HG02840 (cell line): ENCODE measurements around the gene RCAN2.

Experiments used
- ATAC-seq: cut with Tn5 transposase; IDR thresholded peaks from one replicate; pipeline ENCODE4 v1.9.1; 2021; ENCODE audit warnings: mild to moderate bottlenecking, moderate library complexity, moderate number of reproducible peaks; ENCODE audit not compliant: unreplicated experiment, low FRiP score

RCAN2 gene

DNA sequence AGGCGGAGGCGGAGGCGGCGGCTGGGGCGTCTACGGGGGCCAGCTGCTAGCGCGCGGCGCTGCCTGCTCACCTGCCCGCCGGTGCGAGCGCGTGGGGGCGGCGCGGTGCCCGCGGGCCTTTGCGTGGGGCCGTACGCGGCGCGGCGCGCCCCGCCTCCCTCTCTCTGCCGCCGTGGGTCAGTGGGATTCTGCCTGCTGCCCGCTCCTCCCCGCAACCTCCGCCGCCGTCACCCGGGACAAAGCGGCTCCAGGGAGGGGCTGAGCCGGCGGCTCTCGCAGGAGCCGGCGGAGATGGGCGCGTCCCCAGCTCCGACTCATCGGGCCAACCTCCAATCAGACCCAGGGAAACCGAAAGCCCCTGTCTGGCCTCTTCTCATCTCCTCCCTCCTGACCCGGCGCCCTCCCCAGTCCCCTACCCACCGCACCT lies at the start of gene RCAN2:
Gene RCAN2 (minus strand): TSS at position 249 of the 427 bp plus-strand sequence.
- no peak for ATAC-seq

DNA sequence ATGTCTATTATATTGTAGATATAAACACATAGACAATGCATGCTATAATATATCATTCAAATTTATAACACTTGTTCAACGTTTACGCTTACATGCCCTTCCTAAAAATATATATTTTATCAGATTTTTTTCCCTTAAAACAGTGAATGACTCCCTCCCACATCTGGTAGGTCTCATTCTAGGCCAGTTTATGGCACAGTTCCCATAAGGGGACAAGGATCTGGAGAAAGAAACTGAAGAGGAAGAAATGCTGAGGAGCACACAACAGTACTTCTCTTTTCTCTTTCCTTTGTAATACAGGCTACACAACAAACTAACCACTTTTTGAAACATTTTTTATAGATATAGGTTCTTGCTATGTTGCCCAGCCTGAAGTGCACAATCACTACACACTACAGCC lies 48.6 kb upstream of the RCAN2 start:
- no peak for ATAC-seq

DNA sequence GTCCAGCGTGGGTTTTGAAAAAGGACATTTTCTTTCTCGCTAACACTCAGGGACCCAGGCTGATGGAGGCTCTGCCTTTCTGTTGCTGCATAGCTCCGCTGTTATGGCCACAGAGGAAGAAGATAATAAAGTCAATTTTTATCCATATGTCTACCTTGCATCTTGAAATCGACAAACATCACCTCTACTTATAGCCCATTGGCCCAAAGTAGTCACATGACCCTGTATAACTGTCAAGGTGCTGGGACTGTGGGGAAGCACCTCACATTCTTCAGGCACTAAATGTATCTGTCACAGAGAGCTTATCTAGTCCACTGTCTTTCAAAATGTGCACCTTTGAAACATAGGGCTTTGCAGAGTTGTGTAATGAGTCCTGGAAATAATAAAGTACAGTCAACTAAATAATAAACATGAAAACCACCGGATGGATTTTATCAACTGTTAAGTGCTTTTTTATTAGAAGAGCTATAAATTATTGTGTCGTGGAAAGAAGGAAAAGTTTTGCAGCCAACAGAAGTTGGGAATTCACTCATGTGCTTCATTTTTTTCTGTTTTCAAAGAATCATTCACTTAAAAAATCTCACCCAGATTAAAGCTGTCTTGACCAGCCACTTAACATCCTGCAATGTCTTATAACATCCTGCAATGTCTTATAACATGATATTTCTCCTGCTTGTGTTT lies 47.7 kb upstream of the RCAN2 start:
- no peak for ATAC-seq

GRCh38 chr6:46530896-46531295 lies 39.6 kb upstream of the RCAN2 start:
- ATAC-seq = no peak

DNA sequence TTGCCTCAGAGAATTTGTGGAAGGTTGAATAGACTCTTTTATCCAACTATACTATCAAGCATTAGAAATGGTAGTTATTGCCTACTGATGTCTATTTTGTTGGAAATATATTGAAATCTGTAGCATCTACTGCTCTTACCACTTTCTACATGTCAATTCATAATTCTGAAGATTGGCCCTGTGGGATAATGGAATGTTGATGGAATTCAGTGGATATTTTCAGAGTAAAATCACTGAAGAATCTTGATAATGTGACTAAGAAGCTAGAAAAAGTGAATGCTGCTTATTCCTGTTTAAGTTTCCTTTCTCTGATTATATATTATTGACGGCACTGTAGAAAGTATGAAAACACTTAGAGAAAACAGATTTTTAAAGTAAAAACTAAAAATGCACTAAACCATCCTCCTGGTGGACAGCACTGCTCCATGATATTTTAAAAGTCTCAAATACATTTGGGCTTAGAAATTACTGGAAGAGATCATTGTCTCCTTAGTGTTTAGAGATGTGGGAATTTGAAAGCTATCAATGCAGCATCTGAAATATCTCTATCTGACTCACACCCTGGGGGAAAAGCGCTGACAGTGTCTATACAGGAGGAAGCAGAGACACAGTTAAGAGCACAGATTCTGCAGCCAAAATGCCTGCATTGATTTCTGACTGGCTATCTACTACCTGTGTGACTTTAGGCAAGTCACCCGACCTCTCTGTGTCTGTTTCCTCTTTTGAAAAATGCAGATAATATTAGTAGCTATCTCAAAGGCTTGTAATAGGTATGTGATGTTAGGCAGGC lies 37.9 kb upstream of the RCAN2 start:
- ATAC-seq = no peak

DNA sequence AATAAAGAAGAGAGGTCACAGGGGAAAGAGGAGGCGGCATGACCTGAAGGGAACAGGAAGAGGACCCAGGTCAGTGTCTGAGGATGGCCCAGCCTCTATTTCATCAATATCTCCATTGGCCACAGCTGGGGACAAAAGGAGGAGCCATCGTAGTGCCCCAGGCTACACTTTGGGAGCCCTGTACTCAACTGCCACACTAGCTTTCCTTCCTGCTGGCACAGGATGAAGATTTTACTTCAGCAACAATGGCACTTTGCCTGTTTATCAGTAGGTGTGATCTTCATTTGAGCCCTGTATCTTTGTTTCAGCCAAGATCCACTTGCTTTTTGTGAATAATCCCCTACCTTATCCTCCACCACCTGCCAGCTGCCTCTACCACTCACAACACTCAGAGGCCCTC lies 35.4 kb upstream of the RCAN2 start:
- no peak for ATAC-seq

- no peak for ATAC-seq
Observed at GRCh38 chr6:46525583-46525982, 34.3 kb upstream of the RCAN2 start.

GRCh38 chr6:46521464-46521971 lies 30.3 kb upstream of the RCAN2 start:
- no peak for ATAC-seq

GRCh38 chr6:46517202-46517601 lies 26.0 kb upstream of the RCAN2 start:
- no peak for ATAC-seq

DNA sequence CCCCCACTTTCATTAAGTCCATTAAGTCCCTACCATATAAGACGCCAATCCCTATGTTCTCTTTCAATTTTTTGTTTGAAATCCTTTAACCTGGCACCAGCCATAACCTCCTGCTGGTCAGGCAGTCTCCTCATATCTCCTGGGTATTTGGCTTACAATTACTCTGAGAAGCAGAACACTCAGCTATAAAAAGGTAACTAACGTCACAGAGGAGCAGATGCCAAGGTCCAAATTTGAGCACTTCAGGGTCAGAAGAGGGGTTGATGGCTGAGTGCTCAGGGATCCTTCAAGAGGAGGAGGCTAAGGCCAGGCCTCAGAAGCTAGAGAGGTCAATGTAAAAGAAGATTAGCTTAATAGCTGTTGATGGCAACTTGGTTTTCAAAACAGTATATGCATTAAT lies 22.3 kb upstream of the RCAN2 start:
- no peak for ATAC-seq

GRCh38 chr6:46511320-46511719 lies 20.1 kb upstream of the RCAN2 start:
- ATAC-seq = no peak

DNA sequence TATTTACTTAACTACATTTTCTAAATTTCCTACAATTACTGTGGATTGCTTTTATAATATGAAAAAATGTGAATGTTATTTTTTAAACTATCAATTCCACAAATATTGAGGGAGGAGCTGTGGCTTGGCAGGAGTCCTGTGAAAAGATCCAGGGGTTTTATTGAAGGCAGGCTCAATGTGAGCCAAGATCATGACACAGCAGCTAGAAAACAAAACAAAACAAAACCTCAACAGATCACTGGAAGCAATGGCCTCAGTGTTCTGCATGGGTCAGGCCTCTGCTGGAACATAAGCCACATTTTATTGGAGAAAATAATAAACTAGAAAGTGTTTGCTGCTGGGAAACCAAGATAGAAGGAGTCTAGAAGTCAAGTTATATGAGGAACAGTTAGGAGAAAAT lies 19.4 kb upstream of the RCAN2 start:
- no peak for ATAC-seq

DNA sequence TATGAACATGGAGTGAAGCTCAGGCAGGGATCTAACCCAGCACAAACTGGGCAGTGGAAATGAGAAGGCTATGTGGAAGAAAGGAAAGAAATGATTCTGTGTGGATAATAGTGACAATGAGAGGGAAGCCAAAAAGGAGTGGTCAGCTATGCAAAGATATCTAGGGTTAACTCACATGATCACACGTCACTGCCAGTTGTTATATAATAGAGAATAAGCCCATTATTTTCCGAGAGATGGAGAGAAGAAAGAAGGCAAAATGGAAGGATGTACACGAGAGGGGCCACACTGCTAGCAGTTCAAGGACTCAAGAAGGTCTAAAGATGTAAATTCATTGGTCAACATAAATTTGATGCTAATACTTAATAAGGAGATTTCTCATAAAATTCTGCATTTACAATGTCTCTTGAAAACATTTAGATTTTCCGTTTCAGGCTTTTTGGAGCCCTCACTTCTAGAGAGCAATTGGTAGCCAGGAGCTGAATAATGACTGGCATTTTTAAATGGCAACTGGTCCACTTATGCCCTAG lies 18.8 kb upstream of the RCAN2 start:
- no peak for ATAC-seq

DNA sequence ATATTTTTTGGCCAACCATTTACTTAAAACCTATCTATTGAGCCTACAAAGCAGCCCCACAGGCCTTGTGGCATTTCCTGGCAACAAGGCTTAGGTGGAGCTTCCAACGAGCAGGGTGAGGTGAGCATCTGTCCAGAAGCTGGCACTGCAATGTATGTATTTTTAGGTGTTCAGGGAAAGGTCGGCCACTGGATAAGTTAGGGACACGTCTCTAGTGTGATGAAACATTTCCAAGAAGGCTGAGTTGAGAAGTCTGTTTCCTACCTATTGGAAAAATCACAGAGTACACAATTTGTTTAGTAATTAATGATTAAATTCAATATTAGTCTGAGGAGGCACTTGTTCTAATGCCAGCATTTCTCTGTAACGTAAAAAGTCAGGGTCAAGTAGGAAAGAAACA lies 17.8 kb upstream of the RCAN2 start:
- ATAC-seq = no peak

GRCh38 chr6:46507426-46507825 lies 16.2 kb upstream of the RCAN2 start:
- no peak for ATAC-seq

DNA sequence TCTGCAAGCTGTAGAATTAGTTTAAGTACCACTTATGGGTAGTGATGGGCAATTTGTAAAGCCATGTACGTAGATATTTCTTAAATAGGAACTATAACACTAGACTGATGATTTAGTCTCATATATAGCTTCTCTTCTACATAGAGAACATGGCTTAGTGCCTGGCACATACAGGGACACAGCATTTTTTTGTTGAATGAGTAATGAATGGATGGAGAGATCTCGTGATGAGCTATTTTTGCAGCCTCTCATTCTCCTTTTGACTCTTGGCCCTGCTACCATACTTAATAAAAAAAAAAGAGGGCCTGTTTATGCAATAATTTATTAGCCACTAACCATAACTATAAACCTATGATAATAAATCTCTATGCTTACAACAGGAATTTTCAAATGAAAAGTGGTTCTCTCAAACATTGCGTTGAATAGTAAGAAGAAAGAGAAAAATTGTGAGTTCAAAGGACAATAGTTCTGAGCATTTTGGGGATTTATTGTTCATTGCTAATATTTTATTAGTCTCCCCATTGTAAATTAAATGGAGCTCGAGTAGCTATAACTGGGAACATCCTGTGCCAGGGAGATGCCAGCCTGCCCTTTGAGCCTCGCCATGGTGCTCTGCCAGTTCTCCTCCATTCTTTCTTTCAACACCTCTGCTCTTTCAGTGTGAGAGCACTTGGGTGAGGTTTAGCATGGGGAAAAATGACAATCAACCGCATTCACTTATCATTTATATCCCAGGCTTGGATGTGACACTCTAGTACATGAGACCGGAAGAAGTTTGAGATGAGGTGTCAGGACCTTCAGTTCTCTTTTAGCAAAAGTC lies 14.7 kb upstream of the RCAN2 start:
- ATAC-seq = no peak

DNA sequence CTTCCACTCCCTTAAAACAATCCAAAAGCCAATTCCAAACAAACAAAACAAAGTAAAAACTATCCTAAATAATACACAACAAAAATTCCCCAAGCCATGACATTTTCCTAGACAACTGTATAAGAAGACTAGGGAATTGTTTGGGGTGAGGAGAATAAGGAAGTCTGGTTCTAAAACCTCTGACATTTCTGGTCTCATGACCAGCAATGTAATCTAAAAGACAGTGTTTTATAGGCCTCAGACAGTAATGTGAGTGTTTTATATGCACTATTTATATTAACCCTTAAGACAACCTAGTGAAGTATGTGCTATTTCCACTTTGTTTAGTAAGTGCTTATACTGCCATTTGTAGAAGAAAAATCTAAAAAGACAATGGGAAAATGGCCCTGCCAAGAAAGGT lies 13.0 kb upstream of the RCAN2 start:
- no peak for ATAC-seq

GRCh38 chr6:46502486-46503119 lies 11.4 kb upstream of the RCAN2 start:
- ATAC-seq = no peak

- no peak for ATAC-seq
Observed at GRCh38 chr6:46501136-46502089, 10.2 kb upstream of the RCAN2 start.
